CD4-positive, alpha-beta T cell treated with Interleukin-17A for 1 hour (primary cell): ENCODE data around the gene RAPGEF2.
"Not testable (repeated sequence)": the region's sequence is repeated elsewhere in the genome, so short reads cannot be mapped to it uniquely, and the experiment has no call there.

ENCODE experiments used
- DNase-seq: peaks from one replicate; pipeline ENCODE4 v3.0.0-alpha.2; 2020

RAPGEF2 gene, protein sequence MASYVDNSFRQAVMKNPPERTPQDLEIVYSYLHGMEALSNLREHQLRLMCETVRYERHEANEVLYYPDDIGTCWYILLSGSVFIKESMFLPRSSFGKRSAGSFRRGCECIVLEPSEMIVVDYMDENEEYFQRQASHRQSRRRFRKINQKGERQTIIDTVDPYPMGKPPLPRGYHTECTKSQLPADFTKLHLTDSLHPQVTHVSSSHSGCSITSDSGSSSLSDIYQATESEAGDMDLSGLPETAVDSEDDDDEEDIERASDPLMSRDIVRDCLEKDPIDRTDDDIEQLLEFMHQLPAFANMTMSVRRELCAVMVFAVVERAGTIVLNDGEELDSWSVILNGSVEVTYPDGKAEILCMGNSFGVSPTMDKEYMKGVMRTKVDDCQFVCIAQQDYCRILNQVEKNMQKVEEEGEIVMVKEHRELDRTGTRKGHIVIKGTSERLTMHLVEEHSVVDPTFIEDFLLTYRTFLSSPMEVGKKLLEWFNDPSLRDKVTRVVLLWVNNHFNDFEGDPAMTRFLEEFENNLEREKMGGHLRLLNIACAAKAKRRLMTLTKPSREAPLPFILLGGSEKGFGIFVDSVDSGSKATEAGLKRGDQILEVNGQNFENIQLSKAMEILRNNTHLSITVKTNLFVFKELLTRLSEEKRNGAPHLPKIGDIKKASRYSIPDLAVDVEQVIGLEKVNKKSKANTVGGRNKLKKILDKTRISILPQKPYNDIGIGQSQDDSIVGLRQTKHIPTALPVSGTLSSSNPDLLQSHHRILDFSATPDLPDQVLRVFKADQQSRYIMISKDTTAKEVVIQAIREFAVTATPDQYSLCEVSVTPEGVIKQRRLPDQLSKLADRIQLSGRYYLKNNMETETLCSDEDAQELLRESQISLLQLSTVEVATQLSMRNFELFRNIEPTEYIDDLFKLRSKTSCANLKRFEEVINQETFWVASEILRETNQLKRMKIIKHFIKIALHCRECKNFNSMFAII (N-terminal part only)

DNA sequence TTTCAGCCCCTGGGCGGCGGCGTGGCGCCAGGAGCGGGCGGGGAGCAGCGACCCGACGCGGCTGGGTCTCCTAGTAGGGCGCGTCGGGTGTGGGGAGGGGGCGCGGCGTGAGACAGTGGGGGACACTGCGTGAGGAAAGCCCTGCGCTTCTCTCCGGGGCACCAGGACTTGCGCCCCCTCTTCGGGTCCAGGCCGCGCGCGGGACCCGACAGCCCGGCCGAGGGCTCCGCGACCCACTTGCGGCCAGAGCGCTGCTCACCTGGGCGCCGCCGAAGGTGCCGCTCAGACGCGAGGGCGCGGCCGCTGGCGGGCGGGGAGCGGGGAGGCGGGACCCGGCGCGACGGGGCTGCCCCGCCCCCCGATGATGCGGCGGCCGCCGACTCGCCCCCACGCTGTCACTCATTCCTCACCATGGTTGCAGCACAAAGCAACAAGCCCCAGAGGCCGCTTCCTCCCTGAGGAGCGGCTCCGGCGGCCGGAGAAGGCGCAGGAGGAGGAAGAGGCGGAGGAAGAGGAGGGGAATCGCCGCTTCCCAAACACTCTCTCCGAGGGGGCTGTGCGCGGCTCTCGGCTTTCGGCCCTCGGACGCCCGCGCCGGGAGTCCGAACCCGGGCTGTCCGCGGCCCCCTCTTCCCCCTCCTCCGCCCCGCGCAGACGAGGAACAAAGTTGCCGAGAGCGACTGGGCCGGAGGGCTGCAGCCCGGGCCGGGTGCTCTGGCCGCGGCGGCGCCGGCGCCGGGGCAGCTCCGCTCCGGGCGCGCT lies at the start of gene RAPGEF2:
TSS of gene RAPGEF2 (plus strand) at position 458 of the 762 bp plus-strand sequence. CDS start 1,084 bp downstream, outside the sequence.
- peak; percentile 90 for DNase-seq

DNA sequence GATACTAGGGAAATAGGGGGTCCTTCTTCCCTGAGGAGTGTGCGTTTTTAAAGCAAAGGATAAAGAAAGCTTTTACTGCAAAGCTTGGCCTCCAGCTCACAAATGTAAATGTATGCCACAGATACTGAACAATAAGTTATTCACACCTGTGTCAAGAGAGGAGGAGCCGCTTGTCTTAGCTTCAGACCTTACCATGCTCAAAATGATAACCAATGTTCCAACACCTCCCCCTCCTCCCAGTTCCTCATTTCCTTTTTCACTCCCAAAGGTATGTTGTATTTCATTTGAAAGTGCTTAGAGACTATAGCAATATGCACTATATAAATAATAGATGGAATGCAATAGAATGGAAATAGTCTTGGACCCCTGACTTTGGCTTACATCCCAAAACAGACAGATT lies 47.0 kb upstream of the RAPGEF2 start:
- DNase-seq: no peak

DNA sequence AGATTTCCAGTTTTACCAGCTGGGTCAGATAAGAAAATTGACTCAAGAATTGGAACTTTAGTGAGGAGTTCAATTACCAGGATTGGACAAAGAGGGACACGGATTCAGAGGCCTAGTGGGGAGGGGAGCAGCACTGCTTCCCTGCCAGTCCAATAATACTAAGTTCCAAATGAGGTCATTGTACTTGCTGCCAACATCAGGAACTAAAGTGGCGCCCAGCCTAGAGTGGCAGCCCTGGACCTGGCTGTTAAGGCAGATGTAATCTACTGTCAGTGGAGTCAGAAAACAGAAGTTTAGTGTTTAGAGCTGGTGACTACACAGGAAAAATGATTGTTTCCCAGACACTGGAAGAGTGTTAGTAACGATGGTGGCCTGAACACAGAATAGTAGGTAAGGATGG lies 42.7 kb upstream of the RAPGEF2 start:
- no peak for DNase-seq

DNA sequence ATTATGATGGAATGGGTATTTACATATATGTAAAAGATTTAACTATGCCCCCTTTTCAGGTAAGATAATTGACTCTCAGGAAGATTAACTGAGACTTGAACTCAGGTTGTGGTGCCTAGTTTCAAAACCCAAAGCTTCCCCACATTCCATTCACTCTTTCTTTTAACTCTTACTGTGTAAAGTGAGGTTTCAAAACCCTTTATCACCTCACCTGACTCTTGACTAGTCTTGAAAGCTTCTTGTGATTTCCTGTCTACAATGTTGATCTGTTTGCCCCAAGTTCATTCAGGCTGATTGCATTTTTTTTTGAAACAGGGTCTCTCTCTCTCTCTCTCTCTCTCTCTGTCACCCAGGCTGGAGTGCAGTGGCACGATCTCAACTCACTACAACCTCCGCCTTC lies 40.5 kb upstream of the RAPGEF2 start:
- DNase-seq: no peak

DNA sequence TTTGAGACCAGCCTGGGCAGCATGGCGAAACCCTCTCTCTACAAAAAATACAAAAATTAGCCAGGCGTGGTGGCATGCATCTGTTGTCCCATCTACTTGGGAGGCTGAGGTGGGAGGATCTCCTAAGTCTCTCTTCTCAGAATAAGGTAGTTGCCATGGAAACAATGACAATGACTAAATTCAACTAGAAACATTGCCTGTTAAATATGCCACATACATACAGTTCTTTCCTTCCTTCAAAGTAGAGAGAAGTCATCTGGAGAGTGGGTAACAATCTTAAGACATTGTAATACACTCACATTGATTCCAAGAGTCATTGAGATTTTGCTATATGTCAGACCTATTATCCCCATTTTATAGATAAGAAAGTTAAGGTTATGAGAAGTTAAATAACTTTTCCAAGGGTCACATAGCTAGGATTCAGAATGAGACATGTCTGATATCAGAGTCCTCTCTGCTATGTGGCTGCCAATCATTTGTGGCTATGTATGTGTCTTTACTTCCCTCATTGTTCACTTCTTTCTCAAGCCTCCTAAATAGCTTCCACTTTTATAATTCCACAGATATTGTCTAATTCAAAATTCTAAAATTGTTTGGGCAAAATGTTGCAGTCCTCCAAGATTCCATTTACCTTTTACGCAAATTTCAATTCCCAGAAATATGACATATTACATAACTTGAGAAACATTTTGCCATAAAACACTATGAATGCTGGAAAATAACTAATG lies 37.2 kb upstream of the RAPGEF2 start:
- DNase-seq: no peak

DNA sequence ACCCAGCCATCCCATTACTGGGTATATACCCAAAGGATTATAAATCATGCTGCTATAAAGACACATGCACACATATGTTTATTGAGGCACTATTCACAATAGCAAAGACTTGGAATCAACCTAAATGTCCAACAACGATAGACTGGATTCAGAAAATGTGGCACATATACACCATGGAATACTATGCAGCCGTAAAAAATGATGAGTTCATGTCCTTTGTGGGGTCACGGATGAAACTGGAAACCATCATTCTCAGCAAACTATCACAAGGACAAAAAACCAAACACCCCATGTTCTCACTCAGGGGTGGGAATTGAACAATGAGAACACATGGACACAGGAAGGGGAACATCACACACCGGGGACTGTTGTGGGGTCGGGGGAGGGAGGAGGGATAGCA lies 34.7 kb upstream of the RAPGEF2 start:
- not testable (repeated sequence) for DNase-seq

DNA sequence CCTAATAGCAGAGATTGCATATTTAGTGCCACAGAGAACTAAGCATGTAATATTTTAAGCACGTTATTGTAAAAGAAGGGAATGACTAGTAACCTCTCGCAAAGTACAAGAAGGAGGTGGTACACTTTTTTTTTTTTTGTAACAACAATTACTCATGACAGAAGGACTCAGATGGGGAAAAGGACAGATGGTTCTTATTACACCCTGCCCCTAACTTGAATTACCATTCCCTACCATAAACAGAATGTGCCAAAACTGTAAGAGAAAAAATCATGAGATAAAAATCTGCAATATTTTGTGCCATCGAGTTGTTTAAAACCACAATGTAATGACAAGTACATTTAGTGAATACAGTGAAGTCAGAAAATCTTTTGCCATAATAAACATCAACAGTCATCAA lies 33.0 kb upstream of the RAPGEF2 start:
- no peak for DNase-seq

DNA sequence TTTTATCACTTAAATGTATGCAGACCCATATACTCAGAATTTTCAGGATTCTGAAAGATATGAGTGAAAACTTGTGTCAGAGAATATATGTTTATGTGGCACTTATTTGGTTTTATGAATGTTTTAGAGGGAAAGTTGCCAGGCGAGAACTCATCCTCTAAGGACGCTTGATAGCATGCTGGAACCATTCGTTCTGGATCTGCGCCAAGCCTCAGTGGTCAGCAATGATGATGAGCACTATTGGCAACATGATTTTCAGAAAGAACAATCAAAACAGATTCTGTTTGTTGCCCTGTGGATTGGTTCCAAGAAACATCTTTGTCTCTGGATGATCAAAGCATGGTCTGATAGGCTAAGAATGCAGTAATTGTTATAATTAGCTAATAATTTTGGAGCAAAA lies 32.1 kb upstream of the RAPGEF2 start:
- no peak for DNase-seq

DNA sequence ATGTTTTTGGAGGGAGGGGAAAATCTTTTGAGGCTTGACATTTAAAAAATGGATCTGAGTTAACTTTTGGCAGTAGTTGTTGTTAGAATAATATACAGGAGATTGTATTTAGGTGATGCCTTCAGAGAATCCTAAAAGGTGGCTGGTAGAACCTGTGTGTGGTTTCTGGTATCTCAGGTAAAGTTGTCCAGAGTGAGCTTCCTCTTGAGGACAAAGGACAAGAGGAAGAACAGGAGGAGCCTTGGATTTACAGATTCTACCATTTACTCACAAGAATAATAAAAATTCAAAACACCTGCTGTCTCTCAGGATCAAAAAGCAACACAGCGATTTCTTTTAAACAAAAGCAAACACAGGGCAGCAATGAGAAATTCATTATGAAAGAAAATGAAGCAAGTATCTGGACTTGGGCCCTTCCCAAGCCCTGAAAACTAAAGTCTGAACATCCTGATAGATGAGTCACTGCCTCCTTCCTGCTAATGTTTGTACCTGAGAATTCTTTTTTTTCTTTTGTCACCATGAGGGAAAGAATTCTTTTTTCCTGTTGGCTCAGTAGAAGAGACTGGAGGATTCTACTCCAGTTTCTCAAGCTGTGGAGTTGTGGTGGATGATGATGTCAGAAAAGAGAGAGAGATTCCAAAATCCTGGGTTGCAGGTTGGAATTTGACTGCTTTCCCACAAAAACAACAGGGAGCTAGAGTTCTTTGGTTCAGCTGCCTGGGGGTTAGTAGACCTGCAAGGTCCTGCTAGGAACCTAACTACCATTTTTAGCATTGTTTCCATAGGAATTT lies 31.5 kb upstream of the RAPGEF2 start:
- DNase-seq: no peak

DNA sequence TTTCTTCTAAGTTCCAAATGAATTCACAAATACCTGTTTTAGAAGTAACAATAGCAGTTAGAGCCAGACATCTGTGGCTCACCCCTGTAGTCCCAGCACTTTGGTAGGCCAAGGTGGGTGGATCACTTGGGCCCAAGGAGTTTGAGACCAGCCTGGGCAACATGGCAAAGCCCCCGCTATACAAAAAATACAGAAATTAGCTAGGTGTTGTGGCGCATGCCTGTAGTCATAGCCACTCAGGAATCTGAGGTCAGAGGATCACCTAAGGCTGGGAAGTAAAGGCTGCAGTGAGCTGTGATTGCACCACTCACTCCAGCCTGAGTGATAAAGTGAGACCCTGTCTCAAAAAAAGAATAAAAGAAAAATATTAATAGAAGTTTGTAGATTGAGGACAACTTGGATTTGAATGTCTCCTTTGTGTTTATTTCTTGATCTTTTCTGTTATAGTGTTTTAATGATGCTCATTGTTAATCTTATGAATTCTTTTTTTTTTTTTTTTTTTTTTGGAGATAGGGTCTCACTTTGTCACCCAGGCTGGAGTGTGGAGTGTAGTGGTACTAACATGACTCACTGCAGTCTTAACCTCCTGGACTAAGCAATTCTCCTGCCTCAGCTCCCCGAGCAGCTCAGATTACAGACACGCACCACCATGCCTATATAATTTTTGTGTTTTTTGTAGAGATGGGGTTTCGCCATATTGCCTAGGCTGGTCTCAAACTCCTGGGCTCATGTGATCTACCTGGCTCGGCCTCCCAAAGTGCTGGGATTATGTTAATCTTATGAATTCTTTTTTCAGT lies 30.7 kb upstream of the RAPGEF2 start:
- no peak for DNase-seq

DNA sequence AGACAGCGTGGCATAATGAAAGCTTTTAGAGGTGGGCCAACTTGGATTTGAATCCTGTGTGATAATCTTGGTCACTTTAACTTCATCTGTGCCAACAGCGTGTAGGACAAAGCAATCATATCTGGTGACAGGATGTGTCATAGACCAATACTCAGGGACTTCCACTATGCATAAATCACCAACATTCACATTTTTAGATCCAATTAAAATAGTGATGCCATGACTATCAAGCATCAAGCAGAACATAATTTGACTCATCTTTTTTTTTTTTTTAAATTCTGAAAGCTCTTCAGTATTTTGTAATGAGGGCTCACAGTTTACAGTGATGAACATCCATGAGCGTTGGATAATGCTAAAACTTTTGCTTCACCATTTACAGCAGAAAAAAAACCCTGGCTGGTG lies 27.3 kb upstream of the RAPGEF2 start:
- no peak for DNase-seq

DNA sequence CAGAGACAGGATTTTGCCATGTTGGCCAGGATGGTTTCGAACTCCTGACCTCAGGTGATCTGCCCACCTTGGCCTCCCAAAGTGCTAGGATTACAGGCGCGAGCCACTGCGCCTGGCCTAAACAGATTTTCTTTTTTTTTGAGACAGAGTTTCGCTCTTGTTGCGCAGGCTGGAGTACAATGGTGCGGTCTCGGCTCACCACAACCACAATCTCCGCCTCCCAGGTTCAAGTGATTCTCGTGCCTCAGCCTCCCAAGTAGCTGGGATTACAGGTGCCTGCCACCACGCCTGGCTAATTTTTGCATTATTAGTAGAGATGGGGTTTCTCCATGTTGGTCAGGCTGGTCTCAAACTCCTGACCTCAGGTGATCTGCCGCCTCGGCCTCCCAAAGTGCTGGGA lies 25.9 kb upstream of the RAPGEF2 start:
- not testable (repeated sequence) for DNase-seq

DNA sequence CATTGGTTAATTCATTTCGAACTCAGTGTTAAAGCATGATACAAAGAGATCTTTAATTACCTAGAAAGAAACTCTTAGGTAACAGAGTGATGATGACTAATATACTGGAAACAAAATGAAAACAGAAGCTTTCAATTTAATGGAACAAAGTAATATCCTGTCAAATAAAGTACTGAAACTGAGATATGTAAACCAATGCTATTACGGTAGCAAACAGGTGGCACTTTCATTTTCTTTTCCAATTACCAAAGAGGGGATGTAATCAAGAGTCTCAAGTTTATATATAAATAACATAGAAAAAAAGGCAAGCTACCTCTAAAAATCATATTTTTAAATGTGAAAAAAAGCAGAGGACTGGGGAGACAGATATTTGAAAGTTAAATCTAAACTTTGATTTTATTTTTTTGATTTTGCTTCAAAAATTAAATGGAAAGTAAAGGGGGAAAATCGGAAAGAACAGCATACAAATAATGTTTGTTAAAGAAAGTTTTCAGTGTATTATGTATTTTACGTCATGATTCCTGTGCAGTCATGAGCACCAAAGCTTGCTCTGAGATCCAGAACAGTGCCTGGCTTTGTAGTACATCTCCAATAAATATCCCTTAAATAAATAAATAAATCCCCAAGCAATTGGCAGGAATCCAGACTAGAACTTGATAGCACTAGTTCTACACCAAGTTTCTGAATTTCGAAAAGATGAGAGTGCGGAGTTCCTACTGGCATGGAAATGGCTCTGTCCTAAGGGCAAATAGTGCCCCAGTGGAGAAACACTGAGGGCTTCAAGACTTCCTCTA lies 25.0 kb upstream of the RAPGEF2 start:
- DNase-seq: peak; percentile 44

DNA sequence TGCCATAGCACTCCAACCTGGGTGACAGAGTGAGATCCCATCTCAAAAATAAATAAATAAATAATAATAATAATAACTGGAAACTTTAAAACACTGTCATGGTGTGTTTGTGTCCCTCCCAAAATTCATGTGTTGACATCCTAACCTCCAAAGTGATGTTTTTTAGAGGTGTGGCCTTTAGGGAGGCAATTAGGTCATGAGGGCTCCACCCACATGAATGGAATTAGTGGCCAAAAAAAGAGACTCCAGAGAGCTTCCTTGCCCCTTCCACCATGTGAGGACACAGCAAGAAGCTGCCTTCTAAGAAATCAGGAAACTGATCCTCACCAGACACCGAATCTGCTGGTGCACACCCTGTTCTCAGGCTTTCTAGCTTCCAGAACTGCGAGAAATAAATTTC lies 23.8 kb upstream of the RAPGEF2 start:
- DNase-seq: no peak

DNA sequence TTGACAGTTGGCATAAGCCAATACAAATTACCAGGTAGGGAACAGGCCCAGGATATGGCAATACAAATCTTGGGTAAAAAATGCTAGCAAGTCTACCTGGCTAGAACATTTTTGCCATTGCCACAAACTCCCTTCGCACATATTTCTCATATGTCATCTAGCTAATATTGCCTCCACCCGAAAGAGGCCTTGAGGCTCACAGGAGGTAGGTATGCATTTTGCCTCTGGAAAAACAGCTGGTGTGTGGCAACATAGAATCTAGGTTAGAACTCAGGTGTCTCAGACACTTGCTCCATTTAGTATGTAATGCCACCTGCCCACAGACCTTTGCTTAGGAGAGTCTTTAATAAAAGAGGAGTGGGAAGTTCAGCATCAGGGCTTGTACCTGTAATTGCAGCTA lies 16.3 kb upstream of the RAPGEF2 start:
- DNase-seq: no peak

DNA sequence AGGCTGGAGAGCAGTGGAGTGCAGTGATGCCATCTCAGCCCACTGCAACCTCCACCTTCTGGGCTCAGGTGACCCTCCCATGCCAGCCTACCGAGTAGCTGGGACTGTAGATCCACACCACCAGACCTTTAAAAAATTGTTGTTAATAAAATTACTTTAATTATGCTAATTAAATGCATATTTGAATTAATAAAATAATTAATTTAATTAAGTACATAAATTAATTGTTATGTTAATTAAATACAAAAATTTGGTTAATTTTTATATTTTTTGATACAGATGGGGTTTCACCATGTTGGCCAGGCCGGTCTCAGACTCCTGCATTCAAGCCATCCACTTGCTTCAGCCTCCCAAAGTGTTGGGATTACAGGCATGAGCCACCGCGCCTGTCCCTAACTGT lies 12.6 kb upstream of the RAPGEF2 start:
- no peak for DNase-seq

DNA sequence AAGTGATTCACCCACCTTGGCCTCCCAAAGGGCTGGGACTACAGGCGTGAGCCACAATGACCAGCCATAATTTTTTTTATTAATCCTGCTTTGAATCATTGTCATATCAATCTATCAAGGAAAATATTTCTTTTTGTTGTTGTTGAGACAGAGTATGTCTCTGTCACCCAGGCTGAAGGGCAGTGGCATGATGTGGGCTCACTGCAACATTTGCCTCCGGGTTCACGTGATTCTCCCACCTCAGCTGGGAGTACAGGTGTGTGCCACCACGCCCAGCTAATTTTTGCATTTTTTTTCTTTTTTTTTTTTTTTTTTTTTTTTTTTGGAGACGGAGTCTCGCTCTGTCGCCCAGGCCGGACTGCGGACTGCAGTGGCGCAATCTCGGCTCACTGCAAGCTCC lies 8.7 kb upstream of the RAPGEF2 start:
- DNase-seq: not testable (repeated sequence)

DNA sequence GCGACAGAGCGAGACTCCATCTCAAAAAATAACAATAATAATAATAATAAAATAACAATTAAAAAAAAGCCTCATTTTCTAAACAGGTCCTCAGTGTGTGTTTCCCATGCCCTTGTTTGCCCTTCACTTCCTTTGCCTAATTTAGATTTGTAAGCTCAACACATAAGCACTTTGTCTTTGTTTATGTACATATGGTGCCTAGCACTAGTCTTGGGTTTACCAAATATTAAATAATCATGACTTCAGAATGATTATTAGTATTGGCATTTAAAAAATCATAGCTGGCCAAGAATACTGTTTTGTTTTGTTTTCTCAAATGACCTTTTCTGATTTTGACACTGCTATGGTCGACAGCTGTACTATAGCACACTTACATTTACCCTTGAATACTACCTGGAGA lies 6.4 kb upstream of the RAPGEF2 start:
- no peak for DNase-seq

DNA sequence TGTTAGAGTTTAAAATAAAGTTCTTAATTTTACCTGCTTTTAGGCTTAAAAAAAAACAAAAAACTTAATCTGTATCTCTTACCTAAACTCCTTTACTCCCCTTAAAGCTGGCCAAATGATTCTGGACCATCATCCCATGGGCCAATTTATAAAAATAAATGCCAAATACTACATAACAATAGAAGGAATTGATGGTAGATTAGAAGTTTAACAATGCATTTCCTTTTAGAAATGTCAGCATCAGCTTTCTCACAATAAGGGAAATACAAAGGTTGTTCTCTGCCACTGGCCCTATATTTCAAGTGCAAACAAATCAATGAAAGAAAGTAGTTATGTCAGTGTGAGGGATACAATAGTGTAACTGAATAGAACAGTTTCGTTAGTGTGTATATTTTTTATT lies 5.7 kb upstream of the RAPGEF2 start:
- no peak for DNase-seq

DNA sequence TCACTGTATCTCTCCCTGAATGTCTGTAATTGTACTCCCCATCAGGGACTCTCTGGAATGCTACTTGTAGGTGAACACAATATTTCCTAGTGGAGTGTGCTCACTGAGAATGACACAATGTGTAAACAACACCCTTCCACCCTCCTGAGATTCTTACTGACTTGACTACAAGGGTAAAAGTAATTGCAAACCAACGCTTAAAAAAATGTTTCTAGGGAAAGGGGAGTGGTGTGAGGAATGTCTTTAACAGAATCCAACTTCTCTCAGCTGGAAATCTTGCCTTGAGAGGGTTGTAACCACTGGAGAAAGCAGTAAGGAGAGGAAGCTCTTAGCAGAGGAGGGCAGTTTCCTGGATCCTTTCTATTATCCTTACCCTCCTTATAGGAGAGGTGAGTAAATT lies 5.1 kb upstream of the RAPGEF2 start:
- no peak for DNase-seq
